GM18873 (cell line): Measurements from ENCODE around the gene HES1.

ENCODE experiments used
- ATAC-seq: cut with Tn5 transposase; IDR thresholded peaks from one replicate; pipeline ENCODE4 v1.9.1; 2021; ENCODE audit warnings: mild to moderate bottlenecking, moderate library complexity, moderate number of reproducible peaks; ENCODE audit not compliant: unreplicated experiment, low FRiP score

HES1 gene

GRCh38 chr3:194165271-194166018 lies 29.5 kb downstream of the HES1 start:
- no peak for ATAC-seq

GRCh38 chr3:194166682-194167479 lies 30.9 kb downstream of the HES1 start:
- no peak for ATAC-seq

- ATAC-seq = no peak
These were observed 31.7 kb downstream of the HES1 start for GRCh38 chr3:194167480-194168282.

- ATAC-seq = no peak
These were observed 33.0 kb downstream of the HES1 start for GRCh38 chr3:194168994-194169393.

GRCh38 chr3:194169595-194169994 lies 33.6 kb downstream of the HES1 start:
- no peak for ATAC-seq

- ATAC-seq = no peak
These were observed 34.8 kb downstream of the HES1 start for GRCh38 chr3:194170793-194171192.

GRCh38 chr3:194174406-194174805 lies 38.5 kb downstream of the HES1 start:
- no peak for ATAC-seq

- no peak for ATAC-seq
These were observed 39.0 kb downstream of the HES1 start for GRCh38 chr3:194174980-194175379.

- no peak for ATAC-seq
These were observed 40.5 kb downstream of the HES1 start for GRCh38 chr3:194176274-194176991.

GRCh38 chr3:194177141-194177540 lies 41.2 kb downstream of the HES1 start:
- no peak for ATAC-seq

GRCh38 chr3:194178128-194178527 lies 42.2 kb downstream of the HES1 start:
- no peak for ATAC-seq

GRCh38 chr3:194178669-194179068 lies 42.7 kb downstream of the HES1 start:
- ATAC-seq = no peak

- no peak for ATAC-seq
These were observed 44.6 kb downstream of the HES1 start for GRCh38 chr3:194180570-194180969.

GRCh38 chr3:194181612-194182529 lies 45.9 kb downstream of the HES1 start:
- ATAC-seq = no peak

- ATAC-seq = no peak
These were observed 47.3 kb downstream of the HES1 start for GRCh38 chr3:194183271-194183670.

GRCh38 chr3:194184265-194184751 lies 48.4 kb downstream of the HES1 start:
- ATAC-seq = no peak

- no peak for ATAC-seq
These were observed 48.9 kb downstream of the HES1 start for GRCh38 chr3:194184801-194185200.

- no peak for ATAC-seq
These were observed 49.3 kb downstream of the HES1 start for GRCh38 chr3:194185221-194185620.
